ENCODE data around the gene GALK1.
"Not testable (repeated sequence)": the region's sequence is repeated elsewhere in the genome, so short reads cannot be mapped to it uniquely, and the experiment has no call there.

Gene GALK1

GRCh38 chr17:75764417-75764710, 628 bp downstream of the GALK1 start:
- DNase-seq (ENCODE audit: low read depth): no peak
- in situ Hi-C loops (cut with HindIII; ENCODE audit: low sequenced_read_pairs): no loop called here
- H3K4me3 ChIP-seq (ENCODE audit: low read depth, low read length): peak overlapping the region; percentile 54
- TF ChIP-seq CTCF (IDR thresholded peaks at IDR 0.05; ENCODE audit: low read depth, low read length, missing control alignments): no peak

GRCh38 chr17:75763613-75764416, 1.2 kb downstream of the GALK1 start:
- no peak for TF ChIP-seq CTCF (IDR thresholded peaks at IDR 0.05; ENCODE audit: low read depth, low read length, missing control alignments)
- DNase-seq (ENCODE audit: low read depth): no peak
- H3K4me3 ChIP-seq (ENCODE audit: low read depth, low read length): peak overlapping the region; percentile 54
- in situ Hi-C loops (cut with HindIII; ENCODE audit: low sequenced_read_pairs): no loop called here

- H3K4me3 ChIP-seq (ENCODE audit: low read depth, low read length): no peak overlapping the region
- no peak for DNase-seq (ENCODE audit: low read depth)
- TF ChIP-seq CTCF (IDR thresholded peaks at IDR 0.05; ENCODE audit: low read depth, low read length, missing control alignments): no peak
- in situ Hi-C loops (cut with HindIII; ENCODE audit: low sequenced_read_pairs): no loop called here
Measured at GRCh38 chr17:75763269-75763607, 1.8 kb downstream of the GALK1 start.

GRCh38 chr17:75762513-75763268, 2.3 kb downstream of the GALK1 start:
- TF ChIP-seq CTCF (IDR thresholded peaks at IDR 0.05; ENCODE audit: low read depth, low read length, missing control alignments): no peak
- H3K4me3 ChIP-seq (ENCODE audit: low read depth, low read length): no peak overlapping the region
- in situ Hi-C loops (cut with HindIII; ENCODE audit: low sequenced_read_pairs): no loop called here
- no peak for DNase-seq (ENCODE audit: low read depth)

GRCh38 chr17:75759978-75760640, 4.9 kb downstream of the GALK1 start:
- DNase-seq (ENCODE audit: low read depth); H3K4me3 ChIP-seq (ENCODE audit: low read depth, low read length); in situ Hi-C loops (cut with HindIII; ENCODE audit: low sequenced_read_pairs): not testable (repeated sequence)

GRCh38 chr17:75759457-75759856, 5.5 kb downstream of the GALK1 start:
- no peak overlapping the region for H3K4me3 ChIP-seq (ENCODE audit: low read depth, low read length)
- DNase-seq (ENCODE audit: low read depth): no peak
- no peak for TF ChIP-seq CTCF (IDR thresholded peaks at IDR 0.05; ENCODE audit: low read depth, low read length, missing control alignments)
- in situ Hi-C loops (cut with HindIII; ENCODE audit: low sequenced_read_pairs): no loop called here

Data from astrocyte of the cerebellum (primary cell).